ENCODE results near the gene CCDC88C.

CCDC88C gene

DNA sequence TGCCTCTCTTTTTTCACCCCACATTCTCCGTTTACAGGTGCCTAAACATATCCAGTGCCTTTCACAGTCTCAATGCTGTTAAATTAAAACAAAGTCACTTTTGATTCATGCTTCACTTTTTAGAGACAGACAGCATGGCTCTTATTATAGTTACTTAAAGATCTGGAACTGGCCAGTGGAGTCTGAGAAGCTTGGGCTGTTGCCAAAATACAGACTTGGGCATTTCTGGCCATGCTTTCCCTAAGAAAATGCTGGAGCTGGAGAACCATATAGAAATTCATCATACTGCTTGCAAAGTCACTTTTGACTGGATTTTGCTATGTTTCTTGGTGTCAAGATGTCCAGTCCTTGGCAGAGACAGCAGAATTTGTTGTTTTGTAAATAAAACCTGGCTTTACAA, 161.0 kb downstream of the CCDC88C start:
- TF ChIP-seq, protein P1, sequence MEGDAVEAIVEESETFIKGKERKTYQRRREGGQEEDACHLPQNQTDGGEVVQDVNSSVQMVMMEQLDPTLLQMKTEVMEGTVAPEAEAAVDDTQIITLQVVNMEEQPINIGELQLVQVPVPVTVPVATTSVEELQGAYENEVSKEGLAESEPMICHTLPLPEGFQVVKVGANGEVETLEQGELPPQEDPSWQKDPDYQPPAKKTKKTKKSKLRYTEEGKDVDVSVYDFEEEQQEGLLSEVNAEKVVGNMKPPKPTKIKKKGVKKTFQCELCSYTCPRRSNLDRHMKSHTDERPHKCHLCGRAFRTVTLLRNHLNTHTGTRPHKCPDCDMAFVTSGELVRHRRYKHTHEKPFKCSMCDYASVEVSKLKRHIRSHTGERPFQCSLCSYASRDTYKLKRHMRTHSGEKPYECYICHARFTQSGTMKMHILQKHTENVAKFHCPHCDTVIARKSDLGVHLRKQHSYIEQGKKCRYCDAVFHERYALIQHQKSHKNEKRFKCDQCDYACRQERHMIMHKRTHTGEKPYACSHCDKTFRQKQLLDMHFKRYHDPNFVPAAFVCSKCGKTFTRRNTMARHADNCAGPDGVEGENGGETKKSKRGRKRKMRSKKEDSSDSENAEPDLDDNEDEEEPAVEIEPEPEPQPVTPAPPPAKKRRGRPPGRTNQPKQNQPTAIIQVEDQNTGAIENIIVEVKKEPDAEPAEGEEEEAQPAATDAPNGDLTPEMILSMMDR (IDR thresholded peaks at IDR 0.05; ENCODE audit: low read depth, low read length, missing control alignments) = no peak
- no peak for DNase-seq (ENCODE audit: low read depth)
- H3K4me3 ChIP-seq (ENCODE audit: low read depth, low read length) = no peak overlapping the region
- in situ Hi-C loops (cut with HindIII; ENCODE audit: low sequenced_read_pairs) = no loop called here

DNA sequence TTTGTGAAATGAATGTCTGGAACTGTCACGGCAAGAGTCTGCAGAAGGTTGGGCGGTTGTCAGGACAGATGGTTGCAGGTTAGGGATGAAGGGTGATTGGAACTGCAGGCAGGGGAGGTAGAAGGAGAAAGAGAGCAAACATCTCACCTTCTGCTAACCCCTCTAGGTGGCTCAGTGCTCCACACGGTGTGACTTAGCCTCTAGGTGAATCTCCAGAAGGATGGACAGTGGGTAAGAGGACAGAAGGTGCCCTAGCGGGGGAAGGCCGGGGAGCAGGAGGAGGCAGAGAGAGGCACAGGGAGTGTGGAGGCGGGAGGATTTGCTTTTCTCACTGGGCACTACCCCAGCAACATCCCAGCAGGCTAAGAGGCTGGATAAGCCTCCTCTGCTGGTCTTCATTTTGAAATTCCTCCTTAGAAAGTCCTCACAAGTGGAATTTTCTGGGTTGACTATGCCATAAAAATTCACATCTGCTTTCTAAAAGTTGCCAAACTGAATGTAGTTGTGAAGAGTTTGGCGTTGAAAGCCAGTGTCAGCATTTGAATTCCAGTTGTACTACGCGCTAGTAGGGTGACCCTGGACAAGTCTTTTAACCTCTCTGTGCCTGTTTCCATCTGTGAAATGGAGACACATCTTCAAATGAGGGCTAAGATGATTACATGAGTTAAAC, 162.5 kb downstream of the CCDC88C start:
- in situ Hi-C loops (cut with HindIII; ENCODE audit: low sequenced_read_pairs) = no loop called here
- H3K4me3 ChIP-seq (ENCODE audit: low read depth, low read length) = no peak overlapping the region
- TF ChIP-seq, protein P1 (IDR thresholded peaks at IDR 0.05; ENCODE audit: low read depth, low read length, missing control alignments) = no peak
- no peak for DNase-seq (ENCODE audit: low read depth)

DNA sequence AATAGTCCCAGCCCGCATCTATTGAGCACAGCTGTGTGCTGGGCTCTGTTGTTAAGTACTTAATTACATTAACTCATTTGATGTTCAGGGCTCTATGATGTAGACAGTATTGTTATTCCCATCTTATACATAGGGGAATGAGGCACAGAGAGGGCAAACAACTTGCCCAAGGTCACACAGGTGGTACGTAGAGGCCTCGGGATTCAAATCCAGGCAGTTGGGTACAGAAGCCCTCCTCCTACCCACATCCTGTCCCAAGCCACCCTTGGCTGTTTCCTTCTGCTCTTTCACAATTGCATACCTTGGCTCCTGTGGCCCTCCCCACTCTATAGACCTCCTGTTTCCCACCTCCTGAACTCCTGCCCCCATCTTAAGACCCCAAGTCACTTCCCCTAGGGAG, 163.2 kb downstream of the CCDC88C start:
- no peak for DNase-seq (ENCODE audit: low read depth)
- in situ Hi-C loops (cut with HindIII; ENCODE audit: low sequenced_read_pairs) = no loop called here
- no peak overlapping the region for H3K4me3 ChIP-seq (ENCODE audit: low read depth, low read length)
- TF ChIP-seq, protein P1 (IDR thresholded peaks at IDR 0.05; ENCODE audit: low read depth, low read length, missing control alignments) = no peak

DNA sequence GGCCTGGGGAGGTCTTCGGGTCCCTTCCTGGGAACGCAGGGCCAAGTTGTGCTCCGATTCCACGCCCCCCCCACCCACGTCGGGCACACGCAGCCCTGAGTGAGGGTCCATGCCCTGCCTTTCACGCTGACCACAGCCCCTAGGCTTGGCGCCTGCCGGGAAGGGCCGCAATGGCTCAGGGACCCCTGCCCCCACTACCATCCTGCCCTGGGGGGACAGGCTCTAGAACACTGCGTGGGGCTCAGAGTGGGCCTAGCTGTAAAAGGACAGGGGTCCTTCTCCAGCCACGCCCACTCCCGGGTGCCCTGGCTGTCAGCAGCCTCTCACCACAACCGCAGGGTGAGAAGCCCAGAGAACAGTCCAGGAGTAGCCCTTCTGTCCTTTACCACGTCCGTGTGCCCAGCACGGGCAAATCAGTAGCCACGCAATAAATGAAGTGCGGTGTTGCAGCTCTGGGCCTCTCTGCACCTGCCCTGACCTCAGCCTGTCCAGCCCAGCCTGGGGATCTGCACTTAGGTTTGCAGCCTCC, 163.8 kb downstream of the CCDC88C start:
- in situ Hi-C loops (cut with HindIII; ENCODE audit: low sequenced_read_pairs) = no loop called here
- no peak for DNase-seq (ENCODE audit: low read depth)
- TF ChIP-seq, protein P1 (IDR thresholded peaks at IDR 0.05; ENCODE audit: low read depth, low read length, missing control alignments) = no peak
- H3K4me3 ChIP-seq (ENCODE audit: low read depth, low read length) = peak overlapping the region; percentile 44

DNA sequence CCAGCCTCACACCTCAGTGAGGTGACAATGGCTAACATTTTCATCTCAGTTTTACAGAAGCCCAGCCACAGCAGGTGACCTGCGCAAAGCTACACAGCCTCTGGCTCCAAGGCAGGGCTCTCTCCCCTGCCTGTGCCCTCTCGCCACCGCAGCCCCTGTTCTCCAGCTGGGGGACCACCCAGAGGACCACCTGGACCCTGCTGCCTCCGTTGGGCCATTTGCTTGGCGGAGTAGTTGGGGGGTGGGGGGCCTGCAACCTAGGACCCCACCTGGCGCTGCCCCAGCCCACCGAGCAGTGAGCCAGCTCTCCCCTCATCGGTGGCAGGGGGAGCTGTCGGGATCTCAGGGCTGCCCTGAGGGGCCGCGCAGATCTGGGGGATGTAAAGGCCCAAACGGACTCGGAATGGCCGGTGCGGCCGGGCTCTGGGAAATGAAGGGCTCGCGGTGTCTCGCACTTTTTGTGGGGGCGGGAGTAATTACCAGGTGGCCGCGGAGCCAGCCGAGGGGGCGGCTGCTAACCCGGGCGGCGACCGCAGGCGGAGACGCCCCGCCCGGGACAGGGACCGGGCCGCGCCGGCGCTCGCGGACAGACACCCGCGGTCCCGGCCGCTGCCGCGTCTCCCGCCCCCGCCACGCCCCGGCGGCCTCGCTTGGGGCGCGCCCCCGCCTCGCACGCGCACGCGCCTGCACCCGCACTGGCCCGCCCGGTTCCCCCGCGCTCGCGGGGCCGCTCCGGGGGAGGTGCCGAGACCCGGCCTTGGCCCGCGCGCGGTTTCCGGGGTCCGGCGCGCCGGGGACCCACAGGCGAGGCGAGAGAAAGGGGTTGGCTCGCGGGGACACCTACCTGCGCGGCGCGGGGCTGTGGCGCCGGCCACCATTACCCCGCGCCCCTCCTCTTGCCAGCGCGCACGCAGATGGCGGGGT, 164.5 kb downstream of the CCDC88C start:
- TF ChIP-seq, protein P1 (IDR thresholded peaks at IDR 0.05; ENCODE audit: low read depth, low read length, missing control alignments) = peak; percentile 27
- peak overlapping the region; percentile 44 for H3K4me3 ChIP-seq (ENCODE audit: low read depth, low read length)
- in situ Hi-C loops (cut with HindIII; ENCODE audit: low sequenced_read_pairs) = no loop called here
- no peak for DNase-seq (ENCODE audit: low read depth)

DNA sequence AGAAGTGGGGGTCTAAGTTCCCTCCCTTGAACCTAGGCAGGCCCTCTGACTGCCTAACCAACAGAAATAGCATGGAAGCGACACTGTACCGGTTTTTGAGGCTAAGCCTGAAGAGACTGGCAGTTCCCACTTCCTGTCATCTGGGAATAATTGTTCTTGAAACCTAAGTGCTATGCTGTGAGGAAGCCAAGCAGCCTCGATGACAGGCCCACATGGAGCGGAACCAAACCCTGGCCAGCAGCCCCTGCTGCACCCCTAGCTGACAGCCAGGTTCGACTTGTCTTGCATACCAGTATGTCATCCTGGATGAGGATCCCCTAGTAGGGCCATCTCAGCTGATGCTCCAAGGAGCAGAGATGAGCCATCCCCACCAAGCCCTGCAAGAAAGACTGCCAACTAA, 166.7 kb downstream of the CCDC88C start:
- TF ChIP-seq, protein P1 (IDR thresholded peaks at IDR 0.05; ENCODE audit: low read depth, low read length, missing control alignments) = no peak
- DNase-seq (ENCODE audit: low read depth) = no peak
- in situ Hi-C loops (cut with HindIII; ENCODE audit: low sequenced_read_pairs) = no loop called here
- H3K4me3 ChIP-seq (ENCODE audit: low read depth, low read length) = no peak overlapping the region
